PC-9 (cell line): Measurements from ENCODE around the gene ABTB2. TPM values are rescaled to one million over a fixed set of nuclear protein-coding genes. Genes with fewer than 3 reads are reported as not detected.

Experiments used
- BruUV-seq: library from RNA; stranded (reverse); fragments of 400-500 nt; replicated peaks from 2 replicates; lab custom pipeline; 2021; lab: Mats Ljungman, UMichigan
- CTCF ChIA-PET: fragments of 300-600 bp; sonication (Branson Sonifier 250); formaldehyde crosslinking; loops from one replicate; lab custom pipeline; 2022; ENCODE audit warnings: antibody characterized with exemption; lab: Charles Lee
- POLR2A ChIA-PET: fragments of 300-600 bp; sonication (Branson Sonifier 250); formaldehyde crosslinking; loops from one replicate; lab custom pipeline; 2022; ENCODE audit warnings: antibody characterized with exemption; ENCODE audit not compliant: unreplicated experiment; lab: Charles Lee
- DNase-seq, 2 experiments: peaks; one replicate each; pipeline versions ENCODE4 v3.0.0 to v3.0.0-alpha.2; 2015 to 2022; ENCODE audit warnings: mixed read lengths in 1 of 2
- H2AFZ ChIP-seq: fragments of 200-600 bp; sonication (generic); 2 replicates; pipeline ENCODE4 v1.8.1; 2017; ENCODE audit warnings: antibody characterized with exemption
- H3F3A ChIP-seq: fragments of 200-600 bp; sonication (generic); 2 replicates; pipeline ENCODE4 v1.8.1; 2017; ENCODE audit warnings: antibody characterized with exemption, mild to moderate bottlenecking, low read depth; ENCODE audit not compliant: insufficient read depth
- H3K27ac ChIP-seq: fragments of 200-600 bp; sonication (generic); 2 replicates; pipeline ENCODE4 v1.6.1; 2016; ENCODE audit warnings: mixed run types
- H3K27me3 ChIP-seq: fragments of 200-600 bp; sonication (generic); 2 replicates; pipeline ENCODE4 v1.6.1; 2016; ENCODE audit warnings: low read depth, mixed run types; ENCODE audit not compliant: insufficient read depth
- H3K36me3 ChIP-seq: fragments of 200-600 bp; sonication (generic); 2 replicates; pipeline ENCODE4 v1.6.1; 2016; ENCODE audit warnings: low read depth, mixed run types
- H3K4me1 ChIP-seq: fragments of 200-600 bp; sonication (generic); replicated peaks from 2 replicates; pipeline ENCODE4 v1.6.1; 2016; ENCODE audit warnings: mixed run types; ENCODE audit not compliant: insufficient read depth
- H3K4me2 ChIP-seq: fragments of 200-600 bp; sonication (generic); 2 replicates; pipeline ENCODE4 v1.6.1; 2017; ENCODE audit warnings: mixed run types
- H3K4me3 ChIP-seq: fragments of 200-600 bp; sonication (generic); 2 replicates; pipeline ENCODE4 v1.6.1; 2016; ENCODE audit warnings: mixed run types
- H3K79me2 ChIP-seq: fragments of 200-600 bp; sonication (generic); 2 replicates; pipeline ENCODE4 v1.6.1; 2017; ENCODE audit warnings: low read depth, mixed run types
- H3K9me2 ChIP-seq: fragments of 200-600 bp; sonication (generic); 2 replicates; pipeline ENCODE4 v1.8.1; 2017; ENCODE audit warnings: mild to moderate bottlenecking; ENCODE audit not compliant: insufficient read depth
- H3K9me3 ChIP-seq: fragments of 200-600 bp; sonication (generic); 2 replicates; pipeline ENCODE4 v1.8.1; 2016; ENCODE audit warnings: low read depth; ENCODE audit not compliant: insufficient read depth
- H4K20me1 ChIP-seq: fragments of 200-600 bp; sonication (generic); 2 replicates; pipeline ENCODE4 v1.8.1; 2017; ENCODE audit not compliant: insufficient read depth
- EZH2 ChIP-seq: fragments of 200-600 bp; sonication (generic); IDR thresholded peaks from 2 replicates; pipeline ENCODE4 v1.8.0; 2017; ENCODE audit warnings: antibody characterized with exemption, low read depth
- intact Hi-C: fragments of 100-400 bp; cut with micrococcal nuclease; formaldehyde crosslinking; loops from one replicate; pipeline ENCODE4 v1.10.0; 2022; ENCODE audit not compliant: unreplicated experiment
- total RNA-seq: library from RNA; stranded (reverse); gene quantifications from 2 replicates; pipeline ENCODE4 v1.2.3, GENCODE V29; 2021
- TF ChIP-seq, protein P1 (sequence below): fragments of 200-600 bp; sonication (generic); conservative IDR thresholded peaks from 2 replicates; pipeline ENCODE4 v1.6.1; 2017; ENCODE audit warnings: mixed run types, antibody characterized with exemption, mild to moderate bottlenecking, moderate library complexity

The ABTB2 gene
- total RNA-seq, 1 experiment from 2014 or later, result 12.9 TPM

DNA sequence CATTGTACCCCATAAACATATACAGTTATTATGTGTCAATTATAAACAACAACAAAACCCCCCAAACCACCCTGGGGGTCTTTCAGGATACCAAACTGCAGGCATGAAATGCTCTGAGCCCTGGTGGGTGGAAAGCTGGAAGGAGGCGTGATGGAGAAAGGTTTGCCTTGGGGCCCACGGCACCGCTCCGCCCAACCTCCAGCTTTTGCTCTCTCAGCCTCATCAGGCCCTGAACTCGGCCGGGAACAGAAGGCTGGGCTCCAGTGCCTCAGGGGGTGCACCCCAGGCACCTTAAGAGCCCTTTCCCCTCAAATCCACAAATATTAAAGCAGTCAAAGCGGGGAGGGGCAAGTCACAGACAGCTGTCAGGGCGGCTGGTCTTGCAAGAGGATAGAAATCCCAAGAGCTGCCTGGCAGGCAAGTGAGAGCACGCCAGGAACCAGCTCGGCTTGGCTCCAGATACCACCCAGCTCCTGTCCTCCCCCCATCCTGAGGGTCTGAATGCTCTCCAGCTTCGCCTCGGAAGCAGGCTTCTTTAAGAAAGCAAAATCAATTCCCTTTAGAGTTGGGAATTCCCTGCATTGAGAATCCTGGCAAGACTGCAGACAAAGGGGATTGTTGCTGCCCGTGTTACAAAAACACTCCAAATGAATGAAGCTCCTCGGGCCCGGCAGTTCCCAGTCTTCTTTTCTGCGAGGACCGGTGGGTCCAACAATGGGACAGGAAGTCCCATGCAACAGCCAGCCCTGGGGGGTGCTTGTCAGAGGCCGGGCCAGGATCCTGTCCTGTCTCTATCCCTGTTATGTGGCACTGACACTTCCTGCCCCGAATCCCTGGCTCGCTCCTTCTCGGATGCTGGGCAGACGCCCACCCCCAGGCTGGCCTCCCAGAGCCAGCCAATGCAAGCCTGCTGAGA lies 171.6 kb downstream of the ABTB2 start:
- no peak for TF ChIP-seq EZH2
- TF ChIP-seq, protein P1, sequence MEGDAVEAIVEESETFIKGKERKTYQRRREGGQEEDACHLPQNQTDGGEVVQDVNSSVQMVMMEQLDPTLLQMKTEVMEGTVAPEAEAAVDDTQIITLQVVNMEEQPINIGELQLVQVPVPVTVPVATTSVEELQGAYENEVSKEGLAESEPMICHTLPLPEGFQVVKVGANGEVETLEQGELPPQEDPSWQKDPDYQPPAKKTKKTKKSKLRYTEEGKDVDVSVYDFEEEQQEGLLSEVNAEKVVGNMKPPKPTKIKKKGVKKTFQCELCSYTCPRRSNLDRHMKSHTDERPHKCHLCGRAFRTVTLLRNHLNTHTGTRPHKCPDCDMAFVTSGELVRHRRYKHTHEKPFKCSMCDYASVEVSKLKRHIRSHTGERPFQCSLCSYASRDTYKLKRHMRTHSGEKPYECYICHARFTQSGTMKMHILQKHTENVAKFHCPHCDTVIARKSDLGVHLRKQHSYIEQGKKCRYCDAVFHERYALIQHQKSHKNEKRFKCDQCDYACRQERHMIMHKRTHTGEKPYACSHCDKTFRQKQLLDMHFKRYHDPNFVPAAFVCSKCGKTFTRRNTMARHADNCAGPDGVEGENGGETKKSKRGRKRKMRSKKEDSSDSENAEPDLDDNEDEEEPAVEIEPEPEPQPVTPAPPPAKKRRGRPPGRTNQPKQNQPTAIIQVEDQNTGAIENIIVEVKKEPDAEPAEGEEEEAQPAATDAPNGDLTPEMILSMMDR, result no peak
- H3K4me2 ChIP-seq, result no peak overlapping the region
- ChIA-PET POLR2A (interaction anchor here (0.5 kb wide), 1 partner anchor 467 kb away, joined by 4 read pairs; no protein-coding TSS in a partner anchor), CTCF (no interaction called here)
- H3K9me2 ChIP-seq, result no peaks in the 10 kb centered on the region
- H3K4me1 ChIP-seq, result no peaks in the 10 kb centered on the region
- DNase-seq, result no peak
- no TSS peak for BruUV-seq
- peaks cover 16% of the 10 kb centered on the region for H4K20me1 ChIP-seq
- H3K36me3 ChIP-seq, result no peaks in the 10 kb centered on the region
- H3K27me3 ChIP-seq, result no peaks in the 10 kb centered on the region
- H3K79me2 ChIP-seq, result peaks cover 21% of the 10 kb centered on the region; the same call in 1 of the 2 replicates
- intact Hi-C loops, result no loop called here
- no peaks in the 10 kb centered on the region for H3K9me3 ChIP-seq
- H3K27ac ChIP-seq, result no peak overlapping the region
- H3F3A ChIP-seq, result peaks cover 10% of the 10 kb centered on the region; the same call in 1 of the 2 replicates
- H3K4me3 ChIP-seq, result no peak overlapping the region
- no peak overlapping the region for H2AFZ ChIP-seq

DNA sequence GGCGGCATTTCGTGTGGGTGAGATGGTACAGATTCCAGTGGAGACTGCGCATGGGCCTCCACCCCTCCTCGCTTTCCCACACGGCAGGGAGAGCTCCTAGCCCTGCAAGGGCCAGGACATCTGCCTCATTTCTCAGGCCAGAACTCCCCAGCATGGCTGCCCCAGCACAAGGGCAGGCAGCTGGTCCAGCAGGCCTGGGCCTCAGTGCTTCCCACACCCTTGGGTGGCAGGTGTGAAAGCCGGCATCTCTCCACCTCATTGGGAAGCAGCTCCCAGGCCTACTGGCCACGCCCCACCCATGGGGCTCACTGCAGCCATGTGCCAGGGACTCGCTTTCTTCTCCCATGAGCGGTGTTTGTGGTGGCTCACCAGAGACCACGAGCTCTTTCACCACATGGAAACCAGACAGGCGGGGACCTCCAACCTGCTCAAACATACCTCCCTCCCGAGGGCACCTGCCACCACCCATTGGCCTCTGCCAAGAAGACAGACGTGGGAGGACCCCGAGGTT lies 173.2 kb downstream of the ABTB2 start:
- no peaks in the 10 kb centered on the region for H3K36me3 ChIP-seq
- peaks cover 16% of the 10 kb centered on the region for H4K20me1 ChIP-seq
- intact Hi-C loops, result no loop called here
- H3K4me3 ChIP-seq, result no peak overlapping the region
- no TSS peak for BruUV-seq
- H3K27ac ChIP-seq, result no peak overlapping the region
- ChIA-PET POLR2A (interaction anchor here (0.6 kb wide), 1 partner anchor 82 kb away, joined by 6 read pairs; no protein-coding TSS in a partner anchor), CTCF (no interaction called here)
- DNase-seq, result no peak
- no peak overlapping the region for H2AFZ ChIP-seq
- peaks cover 6% of the 10 kb centered on the region; the same call in 1 of the 2 replicates for H3F3A ChIP-seq
- no peaks in the 10 kb centered on the region for H3K27me3 ChIP-seq
- no peaks in the 10 kb centered on the region for H3K9me2 ChIP-seq
- no peaks in the 10 kb centered on the region for H3K4me1 ChIP-seq
- no peak for TF ChIP-seq EZH2
- TF ChIP-seq, protein P1, result no peak
- H3K9me3 ChIP-seq, result no peaks in the 10 kb centered on the region
- peaks cover 12% of the 10 kb centered on the region; the same call in 1 of the 2 replicates for H3K79me2 ChIP-seq
- H3K4me2 ChIP-seq, result no peak overlapping the region

DNA sequence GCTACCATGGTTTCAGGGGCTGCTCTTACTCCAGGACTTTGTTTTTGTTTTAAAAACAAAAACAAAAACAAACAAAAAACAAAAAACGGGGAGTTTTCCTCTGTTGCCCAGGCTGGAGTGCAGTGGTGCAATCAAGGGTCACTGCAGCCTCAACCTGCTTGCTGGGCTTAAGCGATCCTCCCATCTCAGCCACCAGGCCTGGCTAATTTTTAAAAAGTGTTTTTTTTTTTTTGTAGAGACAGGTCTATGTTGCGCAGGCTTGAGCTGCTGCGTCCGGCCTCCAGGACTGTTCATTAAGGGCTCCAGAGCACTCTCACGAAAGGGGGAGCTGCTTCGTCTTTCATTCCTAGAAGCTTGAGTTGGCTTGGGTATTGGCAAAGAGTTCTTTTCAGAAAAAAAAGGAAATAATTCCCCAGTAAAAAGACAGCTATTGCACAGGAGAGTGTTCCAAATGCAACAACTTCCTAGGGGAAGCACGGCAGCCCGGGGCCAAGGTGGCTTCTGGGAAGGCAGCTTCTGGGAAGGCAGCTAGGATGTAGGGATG lies 173.9 kb downstream of the ABTB2 start:
- ChIA-PET POLR2A (no interaction called here), CTCF (no interaction called here)
- Histone ChIP-seq H3K9me2 (no peaks in the 10 kb centered on the region), H3K4me1 (no peaks in the 10 kb centered on the region), H3K4me2 (no peak overlapping the region), H2AFZ (no peak overlapping the region), H3K9me3 (no peaks in the 10 kb centered on the region), H3K27ac (no peak overlapping the region), H4K20me1 (peaks cover 16% of the 10 kb centered on the region), H3K36me3 (no peaks in the 10 kb centered on the region), H3K27me3 (no peaks in the 10 kb centered on the region), H3K79me2 (peaks cover 12% of the 10 kb centered on the region; the same call in 1 of the 2 replicates), H3F3A (peaks cover 6% of the 10 kb centered on the region; the same call in 1 of the 2 replicates), H3K4me3 (no peak overlapping the region)
- no peak for DNase-seq
- TF ChIP-seq EZH2, result no peak
- TF ChIP-seq, protein P1, result no peak
- intact Hi-C loops, result no loop called here
- no TSS peak for BruUV-seq
